Measurements from ENCODE around the gene FICD.

DNA sequence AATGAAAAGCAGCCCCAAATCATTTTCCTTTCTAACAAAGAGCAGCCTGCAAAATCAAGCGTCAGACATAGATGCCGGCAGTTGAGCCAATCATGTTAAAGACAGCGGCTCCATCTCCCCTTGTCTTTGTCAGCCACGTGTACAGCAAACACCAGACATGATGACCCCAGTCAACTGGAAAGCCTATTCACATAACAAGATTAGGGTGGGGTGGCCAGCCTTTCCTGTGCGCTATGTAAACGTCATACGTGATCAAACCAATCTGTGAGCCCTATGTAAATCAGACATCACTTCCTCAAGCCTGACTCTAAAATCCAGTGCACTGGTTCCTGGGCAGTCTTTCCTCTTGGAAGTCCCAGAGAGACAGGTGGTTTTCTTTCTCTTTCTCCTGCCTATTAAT, 9.9 kb upstream of the FICD start:
- TF ChIP-seq, protein P1, sequence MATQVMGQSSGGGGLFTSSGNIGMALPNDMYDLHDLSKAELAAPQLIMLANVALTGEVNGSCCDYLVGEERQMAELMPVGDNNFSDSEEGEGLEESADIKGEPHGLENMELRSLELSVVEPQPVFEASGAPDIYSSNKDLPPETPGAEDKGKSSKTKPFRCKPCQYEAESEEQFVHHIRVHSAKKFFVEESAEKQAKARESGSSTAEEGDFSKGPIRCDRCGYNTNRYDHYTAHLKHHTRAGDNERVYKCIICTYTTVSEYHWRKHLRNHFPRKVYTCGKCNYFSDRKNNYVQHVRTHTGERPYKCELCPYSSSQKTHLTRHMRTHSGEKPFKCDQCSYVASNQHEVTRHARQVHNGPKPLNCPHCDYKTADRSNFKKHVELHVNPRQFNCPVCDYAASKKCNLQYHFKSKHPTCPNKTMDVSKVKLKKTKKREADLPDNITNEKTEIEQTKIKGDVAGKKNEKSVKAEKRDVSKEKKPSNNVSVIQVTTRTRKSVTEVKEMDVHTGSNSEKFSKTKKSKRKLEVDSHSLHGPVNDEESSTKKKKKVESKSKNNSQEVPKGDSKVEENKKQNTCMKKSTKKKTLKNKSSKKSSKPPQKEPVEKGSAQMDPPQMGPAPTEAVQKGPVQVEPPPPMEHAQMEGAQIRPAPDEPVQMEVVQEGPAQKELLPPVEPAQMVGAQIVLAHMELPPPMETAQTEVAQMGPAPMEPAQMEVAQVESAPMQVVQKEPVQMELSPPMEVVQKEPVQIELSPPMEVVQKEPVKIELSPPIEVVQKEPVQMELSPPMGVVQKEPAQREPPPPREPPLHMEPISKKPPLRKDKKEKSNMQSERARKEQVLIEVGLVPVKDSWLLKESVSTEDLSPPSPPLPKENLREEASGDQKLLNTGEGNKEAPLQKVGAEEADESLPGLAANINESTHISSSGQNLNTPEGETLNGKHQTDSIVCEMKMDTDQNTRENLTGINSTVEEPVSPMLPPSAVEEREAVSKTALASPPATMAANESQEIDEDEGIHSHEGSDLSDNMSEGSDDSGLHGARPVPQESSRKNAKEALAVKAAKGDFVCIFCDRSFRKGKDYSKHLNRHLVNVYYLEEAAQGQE (IDR thresholded peaks at IDR 0.05; ENCODE audit: insufficient read depth in 1 of 2, low read depth in 2 of 2, low read length in 1 of 2): no peak
- TF ChIP-seq POLR2AphosphoS5 (IDR thresholded peaks at IDR 0.05; ENCODE audit: low read depth, low read length) (no peak), SIN3A (IDR thresholded peaks at IDR 0.05; ENCODE audit: borderline replicate concordance, insufficient read depth, low read depth, low read length) (no peak)
- TF ChIP-seq, protein P2, sequence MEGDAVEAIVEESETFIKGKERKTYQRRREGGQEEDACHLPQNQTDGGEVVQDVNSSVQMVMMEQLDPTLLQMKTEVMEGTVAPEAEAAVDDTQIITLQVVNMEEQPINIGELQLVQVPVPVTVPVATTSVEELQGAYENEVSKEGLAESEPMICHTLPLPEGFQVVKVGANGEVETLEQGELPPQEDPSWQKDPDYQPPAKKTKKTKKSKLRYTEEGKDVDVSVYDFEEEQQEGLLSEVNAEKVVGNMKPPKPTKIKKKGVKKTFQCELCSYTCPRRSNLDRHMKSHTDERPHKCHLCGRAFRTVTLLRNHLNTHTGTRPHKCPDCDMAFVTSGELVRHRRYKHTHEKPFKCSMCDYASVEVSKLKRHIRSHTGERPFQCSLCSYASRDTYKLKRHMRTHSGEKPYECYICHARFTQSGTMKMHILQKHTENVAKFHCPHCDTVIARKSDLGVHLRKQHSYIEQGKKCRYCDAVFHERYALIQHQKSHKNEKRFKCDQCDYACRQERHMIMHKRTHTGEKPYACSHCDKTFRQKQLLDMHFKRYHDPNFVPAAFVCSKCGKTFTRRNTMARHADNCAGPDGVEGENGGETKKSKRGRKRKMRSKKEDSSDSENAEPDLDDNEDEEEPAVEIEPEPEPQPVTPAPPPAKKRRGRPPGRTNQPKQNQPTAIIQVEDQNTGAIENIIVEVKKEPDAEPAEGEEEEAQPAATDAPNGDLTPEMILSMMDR (IDR thresholded peaks at IDR 0.05): no peak
